HEK293 (cell line): ENCODE data around the gene KIF11.

Source experiments
- CTCF ChIA-PET: fragments of 350-600 bp; formaldehyde crosslinking; extraction: SDS; loops from one replicate; lab custom pipeline; 2021; ENCODE audit warnings: antibody characterized with exemption; lab: Yijun Ruan, JAX
- POLR2A ChIA-PET: fragments of 300-600 bp; formaldehyde crosslinking; extraction: SDS; loops from one replicate; lab custom pipeline; 2020; ENCODE audit warnings: antibody characterized with exemption, inconsistent platforms; lab: Yijun Ruan, JAX
- H3K27ac ChIP-seq: fragments of 200-500 bp; sonication (Bioruptor generic); 2 replicates; pipeline ENCODE4 v1.5.1; 2014; ENCODE audit warnings: low read depth, low read length, control low read depth, inconsistent platforms; ENCODE audit errors: extremely low read depth
- H3K36me3 ChIP-seq, 2 experiments: fragments of 200-500 bp in 1 of 2; sonication (Bioruptor generic) in 1 of 2; 1 replicate in 1 of 2; 2 replicates in 1 of 2; pipeline ENCODE4 v1.5.1; 2014 to 2017; ENCODE audit warnings: inconsistent platforms in 2 of 2, low read length in 2 of 2; ENCODE audit not compliant: control insufficient read depth in 2 of 2, insufficient read depth in 1 of 2
- H3K4me1 ChIP-seq: fragments of 200-500 bp; sonication (Bioruptor generic); 2 replicates; pipeline ENCODE4 v1.5.1; 2014; ENCODE audit warnings: mild to moderate bottlenecking, low read length, inconsistent platforms; ENCODE audit not compliant: control insufficient read depth, insufficient read depth
- H3K4me3 ChIP-seq: 2 replicates; pipeline ENCODE4 v1.5.1; 2011; ENCODE audit warnings: low read depth, mild to moderate bottlenecking, control low read depth, low read length, moderate library complexity
- H3K9me3 ChIP-seq: fragments of 200-500 bp; sonication (Bioruptor generic); 2 replicates; pipeline ENCODE4 v1.5.1; 2014; ENCODE audit warnings: low read depth, low read length, inconsistent platforms; ENCODE audit not compliant: control insufficient read depth, insufficient read depth
- EGR2 ChIP-seq: fragments of 450-650 bp; formaldehyde crosslinking; IDR thresholded peaks from 2 replicates; pipeline ENCODE4 v1.5.1; 2016; ENCODE audit warnings: low read depth, missing biosample characterization, missing genetic modification characterization
- GLIS1 ChIP-seq: fragments of 450-650 bp; formaldehyde crosslinking; IDR thresholded peaks from 2 replicates; pipeline ENCODE4 v1.5.1; 2016; ENCODE audit warnings: missing biosample characterization, missing genetic modification characterization
- HOXC10 ChIP-seq: sonication (generic); formaldehyde crosslinking; IDR thresholded peaks from 2 replicates; pipeline ENCODE4 v1.8.1; 2023; ENCODE audit warnings: mild to moderate bottlenecking, missing genetic modification reagents
- INSM2 ChIP-seq: fragments of 450-650 bp; formaldehyde crosslinking; IDR thresholded peaks from 2 replicates; pipeline ENCODE4 v1.5.1; 2016; ENCODE audit warnings: missing biosample characterization, missing genetic modification characterization
- ZBTB17 ChIP-seq: fragments of 450-650 bp; formaldehyde crosslinking; IDR thresholded peaks from 2 replicates; pipeline ENCODE4 v1.5.1; 2016; ENCODE audit warnings: missing biosample characterization, missing genetic modification characterization
- ZBTB21 ChIP-seq: fragments of 450-650 bp; formaldehyde crosslinking; IDR thresholded peaks from 2 replicates; pipeline ENCODE4 v1.5.1; 2017; ENCODE audit warnings: missing biosample characterization, missing genetic modification characterization
- ZNF10 ChIP-seq: fragments of 450-650 bp; formaldehyde crosslinking; IDR thresholded peaks from 2 replicates; pipeline ENCODE4 v1.5.1; 2017; ENCODE audit warnings: missing biosample characterization, missing genetic modification characterization
- ZNF121 ChIP-seq: fragments of 450-650 bp; formaldehyde crosslinking; IDR thresholded peaks from 2 replicates; pipeline ENCODE4 v1.5.1; 2016; ENCODE audit warnings: missing biosample characterization, missing genetic modification characterization
- ZNF175 ChIP-seq: fragments of 450-650 bp; formaldehyde crosslinking; IDR thresholded peaks from 2 replicates; pipeline ENCODE4 v1.5.1; 2016; ENCODE audit warnings: missing biosample characterization, missing genetic modification characterization
- ZNF274 ChIP-seq, 2 experiments: fragments of 200-500 bp in 1 of 2; fragments of 450-650 bp in 1 of 2; sonication (Bioruptor generic) in 1 of 2; formaldehyde crosslinking in 1 of 2; IDR thresholded peaks; 2 replicates each; pipeline versions ENCODE4 v1.5.1 to v1.6.1; 2014 to 2016; ENCODE audit warnings: borderline replicate concordance in 1 of 2, inconsistent platforms in 1 of 2, low read length in 1 of 2, missing biosample characterization in 1 of 2, missing genetic modification characterization in 1 of 2
- ZNF280C ChIP-seq: fragments of 450-650 bp; formaldehyde crosslinking; IDR thresholded peaks from 2 replicates; pipeline ENCODE4 v1.5.1; 2016; ENCODE audit warnings: missing biosample characterization, missing genetic modification characterization
- ZNF311 ChIP-seq: fragments of 450-650 bp; formaldehyde crosslinking; IDR thresholded peaks from 2 replicates; pipeline ENCODE4 v1.5.1; 2017; ENCODE audit warnings: missing biosample characterization, missing genetic modification characterization, borderline replicate concordance
- ZNF341 ChIP-seq: fragments of 450-650 bp; formaldehyde crosslinking; IDR thresholded peaks from 2 replicates; pipeline ENCODE4; 2016; ENCODE audit warnings: low read depth, missing biosample characterization, missing genetic modification characterization
- ZNF473 ChIP-seq: fragments of 450-650 bp; formaldehyde crosslinking; IDR thresholded peaks from 2 replicates; pipeline ENCODE4 v1.5.1; 2017; ENCODE audit warnings: missing biosample characterization, missing genetic modification characterization
- ZNF501 ChIP-seq: fragments of 450-650 bp; formaldehyde crosslinking; IDR thresholded peaks from 2 replicates; pipeline ENCODE4 v1.5.1; 2016; ENCODE audit warnings: missing biosample characterization, missing genetic modification characterization
- ZNF561 ChIP-seq: fragments of 450-650 bp; IDR thresholded peaks from 2 replicates; pipeline ENCODE4 v1.5.1; 2018; ENCODE audit warnings: missing biosample characterization, missing genetic modification characterization, borderline replicate concordance
- ZNF747 ChIP-seq: fragments of 450-650 bp; formaldehyde crosslinking; IDR thresholded peaks from 2 replicates; pipeline ENCODE4 v1.5.1; 2016; ENCODE audit warnings: missing biosample characterization, missing genetic modification characterization
- TF ChIP-seq, protein P1 (sequence below): fragments of 450-650 bp; formaldehyde crosslinking; IDR thresholded peaks from 2 replicates; pipeline ENCODE4 v1.5.1; 2016; ENCODE audit warnings: missing biosample characterization, missing genetic modification characterization, low read depth
- TF ChIP-seq, protein P2 (sequence below): fragments of 450-650 bp; formaldehyde crosslinking; IDR thresholded peaks from 2 replicates; pipeline ENCODE4 v1.5.1; 2016; ENCODE audit warnings: missing biosample characterization, missing genetic modification characterization

The KIF11 gene

GRCh38 chr10:92695679-92696605 lies 103.0 kb downstream of the KIF11 start:
- CTCF ChIA-PET, result interaction anchor here (0.9 kb wide), 1 partner anchor 143 kb away, joined by 3 read pairs; no protein-coding TSS in a partner anchor
- TF ChIP-seq, protein P1, sequence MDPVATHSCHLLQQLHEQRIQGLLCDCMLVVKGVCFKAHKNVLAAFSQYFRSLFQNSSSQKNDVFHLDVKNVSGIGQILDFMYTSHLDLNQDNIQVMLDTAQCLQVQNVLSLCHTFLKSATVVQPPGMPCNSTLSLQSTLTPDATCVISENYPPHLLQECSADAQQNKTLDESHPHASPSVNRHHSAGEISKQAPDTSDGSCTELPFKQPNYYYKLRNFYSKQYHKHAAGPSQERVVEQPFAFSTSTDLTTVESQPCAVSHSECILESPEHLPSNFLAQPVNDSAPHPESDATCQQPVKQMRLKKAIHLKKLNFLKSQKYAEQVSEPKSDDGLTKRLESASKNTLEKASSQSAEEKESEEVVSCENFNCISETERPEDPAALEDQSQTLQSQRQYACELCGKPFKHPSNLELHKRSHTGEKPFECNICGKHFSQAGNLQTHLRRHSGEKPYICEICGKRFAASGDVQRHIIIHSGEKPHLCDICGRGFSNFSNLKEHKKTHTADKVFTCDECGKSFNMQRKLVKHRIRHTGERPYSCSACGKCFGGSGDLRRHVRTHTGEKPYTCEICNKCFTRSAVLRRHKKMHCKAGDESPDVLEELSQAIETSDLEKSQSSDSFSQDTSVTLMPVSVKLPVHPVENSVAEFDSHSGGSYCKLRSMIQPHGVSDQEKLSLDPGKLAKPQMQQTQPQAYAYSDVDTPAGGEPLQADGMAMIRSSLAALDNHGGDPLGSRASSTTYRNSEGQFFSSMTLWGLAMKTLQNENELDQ (tag by site-specific recombination), result no peak
- TF ChIP-seq ZNF121, result no peak
- no peak for TF ChIP-seq ZNF341 (tag by site-specific recombination)
- TF ChIP-seq INSM2 (tag by site-specific recombination), result no peak
- no peak for TF ChIP-seq HOXC10 (CRISPR knock-in tag)
- TF ChIP-seq GLIS1 (tag by site-specific recombination), result no peak
- TF ChIP-seq ZNF10 (tag by site-specific recombination), result no peak
- TF ChIP-seq, all 188 proteins: peak for 0
- H3K27ac ChIP-seq, result no peak overlapping the region
- peak overlapping the region; percentile 24 for H3K4me3 ChIP-seq
- H3K9me3 ChIP-seq, result no peaks in the 10 kb centered on the region
- POLR2A ChIA-PET, result no interaction called here
- peaks cover 0 to 15% of the 10 kb centered on the region in 2 experiments; a peak in 1 of 3 replicates for H3K36me3 ChIP-seq
- peaks cover 6% of the 10 kb centered on the region for H3K4me1 ChIP-seq

GRCh38 chr10:92696606-92697383 lies 103.9 kb downstream of the KIF11 start:
- ChIA-PET CTCF (no interaction called here), POLR2A (no interaction called here)
- Histone ChIP-seq H3K4me3 (no peak overlapping the region), H3K36me3 (peaks cover 0 to 15% of the 10 kb centered on the region in 2 experiments; a peak in 1 of 3 replicates), H3K9me3 (no peaks in the 10 kb centered on the region), H3K27ac (no peak overlapping the region), H3K4me1 (peaks cover 6% of the 10 kb centered on the region)
- no peak for TF ChIP-seq ZNF473 (tag by site-specific recombination)
- TF ChIP-seq ZNF561 (tag by site-specific recombination), result no peak
- no peak for TF ChIP-seq ZBTB17
- TF ChIP-seq ZNF311 (tag by site-specific recombination), result no peak
- no peak for TF ChIP-seq ZBTB21 (tag by site-specific recombination)
- no peak for TF ChIP-seq ZNF280C (tag by site-specific recombination)
- no peak for TF ChIP-seq ZNF501 (tag by site-specific recombination)
- TF ChIP-seq HOXC10 (CRISPR knock-in tag), result no peak
- TF ChIP-seq EGR2 (tag by site-specific recombination), result no peak
- TF ChIP-seq ZNF274 (IDR thresholded peaks at IDR 0.05; ENCODE audit: low read length), result no peak
- TF ChIP-seq ZNF274 (tag by site-specific recombination; IDR thresholded peaks at IDR 0.05; ENCODE audit: borderline replicate concordance), result no peak
- TF ChIP-seq ZNF175 (tag by site-specific recombination), result no peak
- no peak for TF ChIP-seq ZNF747 (tag by site-specific recombination)
- TF ChIP-seq, protein P2, sequence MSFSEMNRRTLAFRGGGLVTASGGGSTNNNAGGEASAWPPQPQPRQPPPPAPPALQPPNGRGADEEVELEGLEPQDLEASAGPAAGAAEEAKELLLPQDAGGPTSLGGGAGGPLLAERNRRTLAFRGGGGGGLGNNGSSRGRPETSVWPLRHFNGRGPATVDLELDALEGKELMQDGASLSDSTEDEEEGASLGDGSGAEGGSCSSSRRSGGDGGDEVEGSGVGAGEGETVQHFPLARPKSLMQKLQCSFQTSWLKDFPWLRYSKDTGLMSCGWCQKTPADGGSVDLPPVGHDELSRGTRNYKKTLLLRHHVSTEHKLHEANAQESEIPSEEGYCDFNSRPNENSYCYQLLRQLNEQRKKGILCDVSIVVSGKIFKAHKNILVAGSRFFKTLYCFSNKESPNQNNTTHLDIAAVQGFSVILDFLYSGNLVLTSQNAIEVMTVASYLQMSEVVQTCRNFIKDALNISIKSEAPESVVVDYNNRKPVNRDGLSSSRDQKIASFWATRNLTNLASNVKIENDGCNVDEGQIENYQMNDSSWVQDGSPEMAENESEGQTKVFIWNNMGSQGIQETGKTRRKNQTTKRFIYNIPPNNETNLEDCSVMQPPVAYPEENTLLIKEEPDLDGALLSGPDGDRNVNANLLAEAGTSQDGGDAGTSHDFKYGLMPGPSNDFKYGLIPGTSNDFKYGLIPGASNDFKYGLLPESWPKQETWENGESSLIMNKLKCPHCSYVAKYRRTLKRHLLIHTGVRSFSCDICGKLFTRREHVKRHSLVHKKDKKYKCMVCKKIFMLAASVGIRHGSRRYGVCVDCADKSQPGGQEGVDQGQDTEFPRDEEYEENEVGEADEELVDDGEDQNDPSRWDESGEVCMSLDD (tag by site-specific recombination), result no peak
